Karpas-422 (cell line): ENCODE results near the gene AFG3L2. TPM values are rescaled to one million over a fixed set of nuclear protein-coding genes. Genes with fewer than 3 reads are reported as not detected.
A peak's percentile ranks its signal among the peaks of the same experiment; 100 is the strongest.

Source experiments
- DNase-seq: peaks from one replicate; pipeline ENCODE4 v3.0.0-alpha.2; 2015
- H2AFZ ChIP-seq: fragments of 200-600 bp; sonication (generic); 2 replicates; pipeline ENCODE4 v1.6.1; 2014; ENCODE audit warnings: antibody characterized with exemption, low read length, mixed read lengths
- H3K27ac ChIP-seq: fragments of 200-600 bp; sonication (generic); 2 replicates; pipeline ENCODE4 v1.5.1; 2014; ENCODE audit warnings: mild to moderate bottlenecking, low read length, moderate library complexity
- H3K27me3 ChIP-seq: fragments of 200-600 bp; sonication (generic); 2 replicates; pipeline ENCODE4 v1.6.1; 2014; ENCODE audit warnings: low read length, mixed read lengths
- H3K36me3 ChIP-seq: fragments of 200-600 bp; sonication (generic); 2 replicates; pipeline ENCODE4 v1.6.1; 2014; ENCODE audit warnings: low read length, mixed read lengths; ENCODE audit not compliant: insufficient read depth
- H3K4me1 ChIP-seq: fragments of 200-600 bp; sonication (generic); 2 replicates; pipeline ENCODE4 v1.6.1; 2014; ENCODE audit warnings: mild to moderate bottlenecking, low read length, mixed read lengths
- H3K4me2 ChIP-seq: fragments of 200-600 bp; sonication (generic); 2 replicates; pipeline ENCODE4 v1.6.1; 2014; ENCODE audit warnings: low read length, low read depth, mild to moderate bottlenecking; ENCODE audit not compliant: poor library complexity, severe bottlenecking
- H3K4me3 ChIP-seq: fragments of 200-600 bp; sonication (generic); 2 replicates; pipeline ENCODE4 v1.5.1; 2014; ENCODE audit warnings: mild to moderate bottlenecking, antibody characterized with exemption, low read length, mixed read lengths
- H3K79me2 ChIP-seq: fragments of 200-600 bp; sonication (generic); 2 replicates; pipeline ENCODE4 v1.6.1; 2014; ENCODE audit warnings: mild to moderate bottlenecking, low read length, mixed read lengths
- H3K9ac ChIP-seq: fragments of 200-600 bp; sonication (generic); 2 replicates; pipeline ENCODE4 v1.6.0; 2014; ENCODE audit warnings: low read length
- H3K9me2 ChIP-seq: fragments of 200-600 bp; sonication (generic), shearing (Covaris generic); replicated peaks from 2 replicates; pipeline ENCODE4 v1.6.0; 2014; ENCODE audit warnings: mild to moderate bottlenecking, low read length, moderate library complexity; ENCODE audit not compliant: insufficient read depth
- H3K9me3 ChIP-seq: fragments of 300-700, 200-600 bp; sonication (generic); 2 replicates; pipeline ENCODE4 v1.6.1; 2014; ENCODE audit warnings: low read length, mixed read lengths
- H4K20me1 ChIP-seq: fragments of 200-600 bp; sonication (generic); 2 replicates; pipeline ENCODE4 v1.6.1; 2014; ENCODE audit warnings: mild to moderate bottlenecking, antibody characterized with exemption, low read length, low read depth; ENCODE audit not compliant: insufficient read depth
- total RNA-seq: library from RNA; depleted of rRNA; stranded (reverse); fragments of >200 nt; shearing (Covaris generic); gene quantifications from 2 replicates; pipeline ENCODE4 v1.2.3, GENCODE V29; 2014; ENCODE audit warnings: low replicate concordance

Gene AFG3L2
- total RNA-seq, 1 experiment from 2014 or later = 34.2 TPM

GRCh38 chr18:12324991-12325725, 51.9 kb downstream of the AFG3L2 start:
- H3K4me2 ChIP-seq = no peak overlapping the region
- H4K20me1 ChIP-seq = peaks cover 13% of the 10 kb centered on the region; the same call in 1 of the 2 replicates
- no peaks in the 10 kb centered on the region for H3K27me3 ChIP-seq
- peaks cover 3% of the 10 kb centered on the region; the same call in 1 of the 2 replicates for H3K79me2 ChIP-seq
- H3K4me1 ChIP-seq = peaks cover 15% of the 10 kb centered on the region
- H3K9me3 ChIP-seq = no peaks in the 10 kb centered on the region
- no peak overlapping the region for H3K9ac ChIP-seq
- H3K4me3 ChIP-seq = no peak overlapping the region
- H2AFZ ChIP-seq = no peak overlapping the region
- H3K36me3 ChIP-seq = peaks cover 27% of the 10 kb centered on the region; the same call in 1 of the 2 replicates
- H3K9me2 ChIP-seq = no peaks in the 10 kb centered on the region
- H3K27ac ChIP-seq = no peak overlapping the region
- DNase-seq = no peak

GRCh38 chr18:12321333-12321732, 55.7 kb downstream of the AFG3L2 start:
- no peaks in the 10 kb centered on the region for H3K79me2 ChIP-seq
- no peak overlapping the region for H3K4me2 ChIP-seq

GRCh38 chr18:12318857-12319256, 58.2 kb downstream of the AFG3L2 start:
- Histone ChIP-seq H3K4me3 (no peak overlapping the region), H3K9me3 (no peaks in the 10 kb centered on the region), H3K9ac (no peak overlapping the region), H3K79me2 (no peaks in the 10 kb centered on the region), H3K27me3 (no peaks in the 10 kb centered on the region), H2AFZ (no peak overlapping the region), H3K9me2 (no peaks in the 10 kb centered on the region), H3K27ac (no peak overlapping the region), H3K4me1 (peaks cover 8% of the 10 kb centered on the region), H3K36me3 (no peaks in the 10 kb centered on the region), H3K4me2 (no peak overlapping the region), H4K20me1 (0 out of 2 replicates have a peak, but pooled peaks cover 4% of the 10 kb centered on the region)
- no peak for DNase-seq

More at GRCh38 chr18:12321333-12321732, 55.7 kb downstream of the AFG3L2 start:
- Histone ChIP-seq H4K20me1 (peaks cover 8% of the 10 kb centered on the region; the same call in 1 of the 2 replicates), H3K4me3 (no peak overlapping the region), H3K9me3 (no peaks in the 10 kb centered on the region), H3K9ac (no peak overlapping the region), H3K27ac (no peak overlapping the region), H3K27me3 (no peaks in the 10 kb centered on the region), H3K36me3 (peaks cover 7% of the 10 kb centered on the region; the same call in 1 of the 2 replicates), H2AFZ (no peak overlapping the region), H3K4me1 (no peaks in the 10 kb centered on the region; the same call in 1 of the 2 replicates), H3K9me2 (no peaks in the 10 kb centered on the region)
- peak; percentile 50 for DNase-seq

- no peaks in the 10 kb centered on the region for H3K9me3 ChIP-seq
- no peaks in the 10 kb centered on the region for H3K79me2 ChIP-seq
- no peak overlapping the region for H2AFZ ChIP-seq
- H3K27ac ChIP-seq = no peak overlapping the region
- peaks cover 8% of the 10 kb centered on the region for H3K4me1 ChIP-seq
- no peaks in the 10 kb centered on the region for H3K9me2 ChIP-seq
- no peak for DNase-seq
- 0 out of 2 replicates have a peak, but pooled peaks cover 4% of the 10 kb centered on the region for H4K20me1 ChIP-seq
- no peaks in the 10 kb centered on the region for H3K27me3 ChIP-seq
- H3K36me3 ChIP-seq = no peaks in the 10 kb centered on the region
- H3K9ac ChIP-seq = no peak overlapping the region
- H3K4me3 ChIP-seq = no peak overlapping the region
- no peak overlapping the region for H3K4me2 ChIP-seq
Measured at GRCh38 chr18:12318334-12318697, 58.7 kb downstream of the AFG3L2 start.

- Histone ChIP-seq H3K9ac (no peak overlapping the region), H3K36me3 (no peaks in the 10 kb centered on the region), H3K79me2 (no peaks in the 10 kb centered on the region), H3K27me3 (no peaks in the 10 kb centered on the region), H4K20me1 (0 out of 2 replicates have a peak, but pooled peaks cover 4% of the 10 kb centered on the region), H3K4me2 (no peak overlapping the region), H3K4me3 (no peak overlapping the region), H3K27ac (no peak overlapping the region), H3K9me3 (no peaks in the 10 kb centered on the region), H3K9me2 (no peaks in the 10 kb centered on the region), H3K4me1 (peaks cover 8% of the 10 kb centered on the region), H2AFZ (no peak overlapping the region)
- DNase-seq = peak; percentile 46
Measured at GRCh38 chr18:12317664-12318333, 59.2 kb downstream of the AFG3L2 start.

- Histone ChIP-seq H3K27ac (no peak overlapping the region), H3K4me2 (no peak overlapping the region), H3K79me2 (no peaks in the 10 kb centered on the region), H2AFZ (no peak overlapping the region), H4K20me1 (0 out of 2 replicates have a peak, but pooled peaks cover 3% of the 10 kb centered on the region), H3K9me2 (no peaks in the 10 kb centered on the region), H3K36me3 (no peaks in the 10 kb centered on the region), H3K4me1 (peaks cover 8% of the 10 kb centered on the region), H3K9me3 (peaks cover 9% of the 10 kb centered on the region), H3K9ac (no peak overlapping the region), H3K4me3 (no peak overlapping the region), H3K27me3 (no peaks in the 10 kb centered on the region)
- no peak for DNase-seq
Measured at GRCh38 chr18:12315911-12316310, 61.1 kb downstream of the AFG3L2 start.

GRCh38 chr18:12315490-12315889, 61.5 kb downstream of the AFG3L2 start:
- no peak overlapping the region for H2AFZ ChIP-seq
- H3K36me3 ChIP-seq = no peaks in the 10 kb centered on the region
- no peak for DNase-seq
- H3K9me3 ChIP-seq = peaks cover 9% of the 10 kb centered on the region
- H3K27ac ChIP-seq = no peak overlapping the region
- H3K9me2 ChIP-seq = no peaks in the 10 kb centered on the region
- no peaks in the 10 kb centered on the region for H3K79me2 ChIP-seq
- H3K4me2 ChIP-seq = no peak overlapping the region
- no peaks in the 10 kb centered on the region for H4K20me1 ChIP-seq
- H3K4me3 ChIP-seq = no peak overlapping the region
- no peak overlapping the region for H3K9ac ChIP-seq
- H3K4me1 ChIP-seq = peaks cover 8% of the 10 kb centered on the region
- H3K27me3 ChIP-seq = no peaks in the 10 kb centered on the region

GRCh38 chr18:12314591-12315305, 62.3 kb downstream of the AFG3L2 start:
- Histone ChIP-seq H3K4me3 (no peak overlapping the region), H3K9me2 (no peaks in the 10 kb centered on the region), H3K4me2 (no peak overlapping the region), H3K27ac (no peak overlapping the region), H2AFZ (no peak overlapping the region), H4K20me1 (no peaks in the 10 kb centered on the region), H3K27me3 (no peaks in the 10 kb centered on the region), H3K9ac (no peak overlapping the region), H3K36me3 (no peaks in the 10 kb centered on the region), H3K9me3 (peaks cover 9% of the 10 kb centered on the region), H3K4me1 (peaks cover 8% of the 10 kb centered on the region), H3K79me2 (no peaks in the 10 kb centered on the region)
- no peak for DNase-seq
